ENCODE results near the gene NFE2L2. TPM values are rescaled to one million over a fixed set of nuclear protein-coding genes. Genes with fewer than 3 reads are reported as not detected.
A peak's percentile ranks its signal among the peaks of the same experiment; 100 is the strongest.
"Not testable (repeated sequence)": the region's sequence is repeated elsewhere in the genome, so short reads cannot be mapped to it uniquely, and the experiment has no call there.

The NFE2L2 gene
- total RNA-seq, 1 donor from 2014 or later, result 90.2 TPM

DNA sequence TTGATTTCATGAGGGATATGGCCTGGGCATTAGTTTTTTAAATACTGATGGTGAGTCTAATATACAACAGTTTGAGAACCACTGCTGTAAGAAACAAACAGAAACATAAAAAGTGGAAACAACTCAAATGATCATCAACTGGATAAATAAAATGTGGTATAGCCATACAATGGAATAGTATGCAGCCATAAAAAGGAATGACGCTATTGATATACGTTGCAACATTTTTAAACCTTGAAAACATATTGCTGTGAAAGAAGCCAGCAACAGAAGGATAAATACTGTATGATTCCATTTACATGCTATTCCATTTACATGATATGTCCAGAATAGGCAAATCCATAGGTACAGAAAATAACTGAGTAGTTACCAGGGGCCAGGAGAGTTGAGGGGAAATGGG, 6.5 kb downstream of the NFE2L2 start:
- no peak for DNase-seq (ENCODE audit: extremely low read depth, low read depth, low spot score)

DNA sequence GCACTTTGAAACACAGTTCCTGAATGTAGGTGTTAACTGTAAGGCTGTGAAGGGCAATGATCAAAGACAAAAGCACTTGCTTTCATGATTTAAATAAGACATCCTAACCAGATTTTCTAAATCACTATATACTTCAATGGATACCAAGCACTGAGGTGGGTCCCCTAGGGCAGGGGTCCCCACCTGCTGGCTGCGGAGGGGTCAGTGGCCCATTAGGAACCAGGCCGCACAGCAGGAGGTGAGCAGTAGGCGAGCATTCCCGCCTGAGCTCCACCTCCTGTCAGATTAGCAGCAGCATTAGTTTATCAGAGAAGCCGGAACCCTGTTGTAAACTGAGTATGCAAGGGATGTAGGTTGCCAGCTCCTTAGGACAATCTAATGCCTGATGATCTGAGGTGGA, 7.1 kb downstream of the NFE2L2 start:
- DNase-seq (ENCODE audit: extremely low read depth, low read depth, low spot score), result no peak

DNA sequence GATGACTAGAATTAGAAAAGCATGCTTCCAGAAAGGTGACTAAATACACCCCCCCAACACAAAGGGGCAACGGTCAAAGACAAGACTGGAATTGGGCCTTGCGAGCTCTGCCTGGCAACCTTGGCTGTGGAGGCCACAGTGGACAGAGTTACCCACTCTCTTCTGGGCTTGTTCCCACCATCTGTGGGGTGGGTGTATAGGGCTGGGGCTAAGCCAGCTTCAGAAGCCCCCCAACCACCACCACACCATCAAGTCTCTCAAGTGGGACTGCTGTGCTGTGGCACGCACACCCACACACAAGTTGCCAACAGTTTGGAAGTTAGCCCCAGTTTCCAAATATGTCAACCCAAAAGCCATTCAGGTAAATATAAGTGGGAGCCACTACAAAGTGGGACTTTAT, 7.8 kb downstream of the NFE2L2 start:
- no peak for DNase-seq (ENCODE audit: extremely low read depth, low read depth, low spot score)

DNA sequence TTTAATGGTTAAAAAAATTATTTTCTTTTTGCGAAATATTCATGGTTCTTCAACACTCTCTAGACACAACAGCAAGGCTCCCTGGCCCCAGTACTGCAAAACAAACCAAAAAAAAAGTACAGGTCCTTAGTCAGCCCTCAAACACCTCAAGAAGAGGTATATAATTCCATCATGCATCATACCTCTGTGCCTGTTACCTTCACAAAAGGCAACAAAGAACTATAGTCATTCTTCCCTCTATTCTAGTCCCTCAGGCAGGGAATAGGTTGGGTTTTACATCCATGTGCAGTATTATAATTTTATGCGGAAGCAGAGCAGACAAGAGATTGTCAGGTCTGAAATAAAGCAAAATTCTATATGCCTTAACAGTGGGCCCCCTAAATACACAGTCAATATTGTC, 8.5 kb downstream of the NFE2L2 start:
- DNase-seq (ENCODE audit: extremely low read depth, low read depth, low spot score), result no peak

DNA sequence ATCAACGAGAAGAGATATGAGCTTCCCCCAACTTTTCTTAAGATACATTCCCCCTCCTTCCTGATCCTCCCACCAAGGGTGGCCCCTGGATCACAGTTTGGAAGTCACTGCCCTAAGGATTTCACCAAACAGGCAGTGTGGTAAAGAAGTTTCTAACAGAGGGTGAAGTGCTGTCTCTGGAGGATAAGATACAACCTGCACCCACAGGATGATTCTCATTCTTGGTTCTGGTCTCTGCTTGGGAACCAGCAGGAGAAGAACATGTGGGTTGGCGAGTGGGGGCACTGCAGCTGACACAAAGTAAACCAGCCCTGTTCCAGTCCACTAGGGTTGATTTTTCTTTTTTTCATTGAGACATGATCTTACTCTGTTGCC, 9.3 kb downstream of the NFE2L2 start:
- no peak for DNase-seq (ENCODE audit: extremely low read depth, low read depth, low spot score)

DNA sequence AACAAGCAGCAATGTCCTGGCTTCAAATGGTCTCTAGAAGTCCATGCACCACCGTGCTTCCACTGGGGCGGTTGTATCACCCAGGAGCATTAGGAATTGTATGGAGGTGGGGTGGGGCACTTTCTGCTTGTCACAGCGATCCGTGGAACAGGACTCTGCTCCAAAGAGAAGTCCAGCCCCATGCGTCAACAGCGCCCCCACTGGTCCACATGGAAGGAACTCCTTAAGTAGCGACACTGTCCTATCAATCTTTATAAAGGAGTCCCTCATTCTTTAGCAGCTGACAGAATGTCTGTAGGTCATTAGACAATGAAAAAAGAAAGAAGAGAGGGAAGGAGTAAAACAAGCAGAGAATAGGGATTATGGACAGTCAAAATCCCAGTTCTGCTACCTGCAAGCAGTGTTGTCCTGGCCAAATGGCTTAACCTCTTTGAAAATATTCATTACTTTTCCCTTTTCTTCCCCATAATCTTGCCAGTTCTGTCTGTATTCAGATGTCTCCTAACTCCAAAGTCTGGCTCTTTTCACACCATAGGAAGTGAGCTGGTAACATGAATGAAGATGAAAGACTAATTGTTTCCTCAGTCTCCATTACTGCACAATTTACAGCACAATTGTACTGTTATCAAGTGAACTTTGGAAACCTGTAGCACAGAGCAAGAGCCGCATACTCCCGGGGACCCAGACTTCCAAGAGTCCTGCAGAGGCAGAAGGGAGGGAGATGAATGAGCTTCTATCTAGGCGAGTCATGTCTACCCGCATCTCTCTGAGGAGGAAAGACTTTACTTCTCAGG, 9.9 kb downstream of the NFE2L2 start:
- no peak for DNase-seq (ENCODE audit: extremely low read depth, low read depth, low spot score)

DNA sequence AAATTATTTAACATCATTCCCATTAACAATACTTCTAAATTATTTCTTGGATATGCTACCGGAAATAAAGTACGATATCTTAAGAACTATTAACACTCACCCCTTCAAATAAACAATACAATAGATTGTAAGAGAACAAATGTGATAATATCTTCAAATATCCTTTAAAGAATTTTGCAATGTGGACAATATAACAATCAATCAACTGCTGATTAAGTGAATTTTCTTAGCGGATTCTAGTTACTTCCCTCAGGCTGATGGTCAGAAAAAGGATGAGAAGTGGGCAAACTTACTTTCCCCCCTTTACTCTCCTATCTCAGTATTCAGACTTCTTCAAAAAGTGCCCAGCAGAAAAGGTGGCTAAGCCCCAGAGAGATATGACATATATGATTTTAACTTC, 10.8 kb downstream of the NFE2L2 start:
- no peak for DNase-seq (ENCODE audit: extremely low read depth, low read depth, low spot score)

DNA sequence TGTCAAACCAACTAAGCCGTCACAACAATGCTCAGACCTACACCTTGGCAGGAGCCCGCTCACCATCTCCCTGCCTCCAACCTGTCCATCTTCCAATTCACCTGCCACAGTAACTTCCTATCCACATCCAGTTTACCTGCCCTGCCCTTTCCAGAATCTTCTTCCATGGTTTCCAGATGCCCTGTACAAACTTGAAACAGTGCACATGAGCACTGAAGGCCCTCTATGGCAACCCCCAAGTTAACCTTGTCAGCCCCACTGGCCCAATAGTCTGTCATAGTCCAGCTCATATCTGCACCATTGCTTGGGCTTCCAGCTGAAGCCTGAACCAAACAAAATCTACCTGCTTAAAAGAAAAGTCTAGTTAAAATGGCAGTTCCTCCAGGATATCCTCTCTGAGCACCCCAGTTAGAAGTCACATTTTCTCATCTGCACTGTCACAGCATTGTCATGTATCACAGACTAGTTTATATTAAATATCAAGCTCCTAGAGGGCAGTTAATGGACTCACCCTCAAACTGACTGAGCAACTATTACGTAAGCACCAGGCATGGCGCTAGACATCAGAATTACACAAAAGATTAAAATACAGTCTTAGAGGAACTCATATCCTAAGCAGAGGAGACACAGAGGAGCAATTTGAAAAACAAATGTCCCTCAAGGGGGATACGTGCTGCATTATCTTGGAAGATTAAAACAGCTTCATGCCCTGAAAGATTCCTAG, 11.6 kb downstream of the NFE2L2 start:
- no peak for DNase-seq (ENCODE audit: extremely low read depth, low read depth, low spot score)

DNA sequence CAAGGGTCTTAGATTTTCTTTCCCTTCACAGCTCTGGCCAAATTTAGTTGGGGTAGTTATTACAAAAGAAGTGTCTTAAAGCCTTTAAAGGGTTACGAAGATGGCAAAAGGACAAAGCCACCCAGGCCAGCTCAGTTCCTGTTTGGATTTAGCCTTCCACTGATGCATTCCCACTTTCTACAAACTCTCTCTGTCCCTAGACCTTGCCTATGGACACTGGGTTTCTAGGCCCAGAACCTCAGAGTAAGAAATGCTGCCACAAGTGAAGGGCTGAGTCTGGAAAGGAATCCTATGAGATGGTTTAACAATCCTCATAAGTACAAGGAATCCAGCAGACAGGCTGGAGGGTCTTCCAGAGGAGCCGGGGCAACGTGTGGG, 13.4 kb downstream of the NFE2L2 start:
- DNase-seq (ENCODE audit: extremely low read depth, low read depth, low spot score), result no peak

DNA sequence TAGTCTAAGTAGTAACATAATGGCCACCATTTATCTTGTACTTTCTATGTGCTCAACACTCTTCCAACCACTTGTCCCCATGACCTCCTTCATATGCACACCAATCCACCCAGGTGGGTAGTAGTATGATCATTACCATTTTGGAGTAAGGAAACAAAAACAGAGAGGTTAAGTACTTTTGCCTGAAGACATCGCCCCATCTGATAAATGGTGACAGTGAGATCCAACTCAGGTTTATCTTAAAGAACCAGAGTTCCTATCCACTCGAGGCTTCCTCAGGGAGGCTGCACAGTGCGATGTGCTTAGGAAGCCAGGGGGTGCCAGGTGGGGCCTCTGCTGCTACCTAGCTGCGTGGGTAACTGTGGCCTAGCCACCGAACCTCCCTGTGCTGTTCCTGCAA, 14.1 kb downstream of the NFE2L2 start:
- DNase-seq (ENCODE audit: extremely low read depth, low read depth, low spot score), result no peak

DNA sequence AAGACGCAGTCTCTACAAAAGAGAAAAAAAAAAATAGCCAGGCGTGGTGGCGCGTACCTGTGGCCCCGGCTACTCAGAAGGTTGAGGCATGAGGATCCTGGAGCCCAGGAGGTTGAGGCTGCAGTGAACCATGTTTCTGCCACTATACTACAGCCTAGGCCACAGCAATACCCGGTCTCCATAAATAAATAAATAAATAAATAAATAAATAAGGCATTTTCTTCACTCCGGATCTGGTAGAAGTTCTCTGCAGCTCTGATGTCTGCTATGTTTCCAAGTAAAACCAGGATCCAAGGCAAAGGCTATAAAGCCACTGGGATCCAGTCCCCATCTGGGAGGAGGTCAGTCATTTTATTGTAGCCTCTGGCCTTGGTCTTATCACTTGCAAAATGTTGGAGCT, 15.5 kb downstream of the NFE2L2 start:
- no peak for DNase-seq (ENCODE audit: extremely low read depth, low read depth, low spot score)

DNA sequence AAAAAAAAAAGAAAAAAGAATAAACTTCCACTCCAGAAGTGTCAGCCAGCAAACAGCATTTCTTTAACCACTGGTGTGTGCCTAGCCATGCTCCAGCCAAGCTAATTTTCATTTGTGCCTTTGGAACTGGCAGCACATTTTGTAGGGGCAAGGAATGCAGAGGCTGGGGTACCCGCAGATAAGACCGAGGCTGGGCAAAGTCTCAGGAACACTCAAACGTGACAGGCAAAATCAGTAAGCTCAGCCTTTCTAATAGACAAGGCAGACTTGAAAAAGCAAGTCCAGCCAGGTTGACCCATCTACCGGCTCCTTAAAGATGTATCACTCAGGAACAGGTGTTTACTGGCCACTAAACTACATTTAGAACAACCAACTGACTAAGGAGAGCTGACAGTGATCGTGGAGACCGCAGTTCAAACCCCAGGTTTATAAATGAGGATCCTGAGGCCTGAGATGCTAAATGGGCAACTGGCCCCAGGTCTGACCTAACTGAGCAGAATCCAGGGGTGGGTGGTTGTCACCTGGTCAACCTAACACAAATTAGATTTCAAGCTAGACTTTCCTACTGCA, 16.7 kb downstream of the NFE2L2 start:
- no peak for DNase-seq (ENCODE audit: extremely low read depth, low read depth, low spot score)

DNA sequence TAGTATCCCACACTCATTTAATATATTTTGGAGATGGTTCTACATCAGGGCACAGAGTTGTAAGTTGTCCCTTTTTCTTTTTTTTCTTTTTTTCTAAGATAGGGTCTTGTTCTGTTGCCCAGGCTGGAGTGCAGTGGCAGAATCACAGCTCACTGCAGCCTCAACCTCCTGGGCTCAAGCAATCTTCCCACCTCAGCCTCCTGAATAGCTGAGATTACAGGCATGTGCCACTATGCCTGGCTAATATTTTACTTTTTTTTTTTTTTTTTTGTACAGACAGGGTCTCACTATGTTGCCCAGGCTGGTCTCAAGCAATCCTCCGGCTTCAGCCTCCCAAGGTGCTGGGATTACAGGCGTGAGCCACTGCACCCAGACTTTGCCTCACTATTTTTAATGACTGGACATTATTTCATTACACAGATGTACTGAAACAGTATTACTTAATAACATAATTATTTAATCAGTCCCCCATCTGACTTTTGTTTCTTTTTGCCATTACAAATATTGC, 17.9 kb downstream of the NFE2L2 start:
- not testable (repeated sequence) for DNase-seq (ENCODE audit: extremely low read depth, low read depth, low spot score)

DNA sequence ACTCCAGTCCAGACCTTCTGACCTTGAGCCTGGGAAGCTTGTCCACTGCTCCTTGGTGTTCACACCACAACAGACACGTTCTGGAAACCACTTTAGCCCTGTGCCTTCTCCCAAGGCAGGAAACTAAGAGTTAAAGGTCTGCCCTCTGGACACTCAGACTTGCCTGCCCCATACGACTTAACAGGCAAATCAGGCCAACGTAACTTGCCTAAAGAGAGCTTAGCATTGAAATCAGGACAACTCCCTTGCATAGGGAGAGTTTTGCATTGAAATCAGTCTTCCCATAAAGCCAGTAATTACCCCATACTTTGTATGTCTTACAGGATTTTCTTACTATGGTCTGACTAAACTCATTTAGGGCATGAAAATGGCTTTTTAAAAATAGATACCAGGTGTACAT, 18.5 kb downstream of the NFE2L2 start:
- no peak for DNase-seq (ENCODE audit: extremely low read depth, low read depth, low spot score)

DNA sequence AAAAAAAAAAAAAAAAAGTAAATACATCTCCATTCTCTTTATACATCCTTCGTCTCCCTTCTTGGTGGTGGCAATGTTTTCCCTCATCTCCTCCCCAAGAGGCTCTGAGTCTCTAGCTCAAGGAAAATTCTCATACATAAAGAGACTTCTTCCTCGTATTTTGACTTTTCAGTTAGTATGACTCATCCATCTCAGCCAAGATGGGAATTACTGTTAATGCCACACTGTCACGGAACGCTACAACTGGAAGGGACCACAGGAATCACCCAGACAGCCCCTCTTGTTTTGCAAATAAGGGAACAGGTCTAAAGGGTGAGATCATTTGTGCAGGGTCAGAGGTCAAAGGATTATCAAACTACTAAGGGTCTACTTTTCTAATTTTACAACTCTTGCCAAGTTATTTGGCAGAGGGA, 19.5 kb downstream of the NFE2L2 start:
- no peak for DNase-seq (ENCODE audit: extremely low read depth, low read depth, low spot score)

DNA sequence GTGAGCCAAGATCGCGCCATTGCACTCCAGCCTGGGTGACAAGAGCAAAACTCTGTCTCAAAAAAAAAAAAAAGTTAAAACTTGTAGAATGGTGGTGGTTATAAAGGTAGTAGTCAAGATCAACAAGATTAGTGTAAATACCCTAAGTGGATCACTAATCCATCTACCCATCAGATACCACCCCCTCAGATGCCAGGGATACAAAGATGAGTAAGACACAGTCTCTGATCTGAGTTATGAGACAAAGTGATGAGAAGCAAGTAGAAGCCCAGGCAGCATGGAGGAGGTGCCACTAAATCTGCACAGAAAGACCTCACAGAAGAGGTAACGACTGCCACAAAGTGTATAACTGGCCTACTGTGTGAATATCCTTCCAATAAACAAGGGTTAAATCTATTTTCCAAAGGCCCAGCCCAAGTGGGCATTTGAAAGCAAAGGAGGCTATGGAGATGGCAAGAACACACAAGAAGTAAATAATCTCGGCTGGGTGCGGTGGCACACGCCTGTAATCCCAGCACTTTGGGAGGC, 20.2 kb downstream of the NFE2L2 start:
- no peak for DNase-seq (ENCODE audit: extremely low read depth, low read depth, low spot score)

DNA sequence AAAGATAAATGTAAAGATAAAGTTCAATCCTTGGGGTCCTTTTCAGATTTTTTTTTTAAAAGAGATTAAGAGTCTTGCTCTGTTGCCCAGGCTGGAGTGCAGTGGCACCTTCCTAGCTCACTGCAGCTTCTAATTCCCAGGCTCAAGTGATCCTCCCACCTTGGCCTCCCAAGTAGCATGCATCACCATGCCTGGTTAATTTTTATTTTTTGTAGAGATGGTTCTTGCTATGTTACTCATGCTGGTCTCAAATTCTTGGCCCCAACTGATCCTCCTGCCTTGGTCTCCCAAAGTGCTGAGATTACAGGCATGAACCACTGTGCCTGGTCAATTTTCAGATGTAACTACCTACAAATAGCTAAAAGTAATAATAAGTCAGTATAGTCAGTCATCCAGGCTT, 21.1 kb downstream of the NFE2L2 start:
- DNase-seq (ENCODE audit: extremely low read depth, low read depth, low spot score), result no peak

DNA sequence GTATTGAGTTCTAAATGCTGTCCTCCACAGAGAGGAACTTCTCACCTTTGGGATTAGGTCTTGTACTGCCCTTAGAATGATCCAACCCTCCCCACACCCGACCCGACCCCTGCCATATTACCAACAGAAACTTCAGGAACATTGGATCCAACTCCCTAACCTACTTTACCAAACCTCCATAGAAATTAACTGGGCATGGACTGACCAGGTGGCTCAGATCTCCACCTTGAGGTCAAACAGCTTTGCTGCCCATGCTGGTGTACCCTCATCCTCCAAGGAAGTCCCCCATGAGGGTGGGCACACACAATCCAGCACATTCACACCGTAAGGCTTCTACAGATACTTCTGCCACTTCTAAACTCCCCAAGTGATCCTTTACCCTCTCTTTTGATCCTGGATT, 21.5 kb downstream of the NFE2L2 start:
- DNase-seq (ENCODE audit: extremely low read depth, low read depth, low spot score), result no peak

DNA sequence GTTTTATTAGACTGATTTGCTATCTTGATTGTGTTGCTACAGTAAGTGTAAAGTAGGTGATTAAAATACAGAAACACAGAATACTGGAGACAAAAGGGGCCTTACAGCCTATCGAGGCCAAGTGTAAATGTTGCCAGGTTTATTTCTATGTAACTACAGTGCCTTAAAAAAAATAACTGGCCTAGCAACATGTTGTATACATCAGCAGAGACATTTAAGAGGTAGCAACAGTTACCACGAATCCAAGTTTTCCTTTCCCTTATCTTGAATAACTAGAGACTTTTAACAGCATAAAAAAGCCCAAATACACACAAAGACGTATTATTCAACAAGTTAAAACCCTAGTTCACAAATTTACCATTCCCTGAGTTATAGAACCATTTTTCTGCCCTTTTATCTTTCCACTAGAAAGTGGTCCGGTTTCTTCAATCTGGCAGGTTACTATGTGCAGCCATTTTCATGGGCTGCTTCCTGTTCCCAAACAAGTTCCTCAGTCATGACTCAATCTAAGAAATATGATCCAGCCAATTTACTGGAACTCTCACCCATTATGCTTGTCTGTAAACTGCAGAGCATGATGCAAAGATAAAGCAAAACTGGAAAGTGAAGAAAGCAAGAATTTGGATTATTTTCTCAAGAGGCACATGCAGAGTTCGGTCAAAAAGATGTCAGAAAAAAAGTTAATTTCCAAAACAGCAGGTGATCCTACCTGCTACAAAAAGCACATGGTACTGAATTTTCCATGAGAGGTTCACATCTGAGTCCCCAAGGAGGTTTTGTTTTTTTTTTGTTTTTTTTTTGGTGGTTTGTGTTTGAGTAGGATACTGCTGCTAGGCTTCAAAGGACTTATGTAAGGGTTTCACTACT, 22.2 kb downstream of the NFE2L2 start:
- DNase-seq (ENCODE audit: extremely low read depth, low read depth, low spot score), result peak; percentile 78

DNA sequence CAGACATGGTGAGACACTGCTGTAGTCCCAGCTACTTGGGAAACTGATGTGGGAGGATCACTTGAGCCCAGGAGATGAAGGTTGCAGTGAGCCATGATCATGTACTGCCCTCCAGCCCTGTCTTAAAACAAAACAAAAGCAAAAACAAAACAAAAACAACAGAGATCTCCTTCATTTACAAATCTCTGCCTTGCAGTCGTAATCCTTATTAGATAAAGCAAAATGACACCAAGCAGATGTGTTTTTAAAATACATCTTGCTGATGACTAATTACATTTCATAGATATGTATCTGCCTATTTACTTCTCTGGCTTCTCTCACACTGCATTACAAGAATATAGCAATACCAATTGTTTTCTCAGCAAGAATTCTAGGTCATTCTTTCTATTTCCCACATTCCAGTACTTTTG, 22.8 kb downstream of the NFE2L2 start:
- DNase-seq (ENCODE audit: extremely low read depth, low read depth, low spot score), result no peak
